NCI-H1930 (cell line): ENCODE results near the gene ACOX3.
"Not testable (repeated sequence)": the region's sequence is repeated elsewhere in the genome, so short reads cannot be mapped to it uniquely, and the experiment has no call there.

Source experiments
- DNase-seq, 2 experiments: peaks; one replicate each; lab custom pipeline; 2025; lab: John Stamatoyannopoulos, UW

ACOX3 gene

GRCh38 chr4:8350841-8351461 is 89.6 kb downstream of the ACOX3 start:
- DNase-seq, result no peak

GRCh38 chr4:8350352-8350751 is 90.2 kb downstream of the ACOX3 start:
- no peak for DNase-seq

GRCh38 chr4:8349664-8350236 is 90.8 kb downstream of the ACOX3 start:
- no peak for DNase-seq

GRCh38 chr4:8349236-8349635 is 91.3 kb downstream of the ACOX3 start:
- DNase-seq, result not testable (repeated sequence)

GRCh38 chr4:8348071-8348470 is 92.5 kb downstream of the ACOX3 start:
- no peak for DNase-seq

GRCh38 chr4:8347660-8348059 is 92.9 kb downstream of the ACOX3 start:
- no peak for DNase-seq

GRCh38 chr4:8346838-8347605 is 93.5 kb downstream of the ACOX3 start:
- DNase-seq, result no peak

- DNase-seq, result no peak
Observed at GRCh38 chr4:8345946-8346814, 94.3 kb downstream of the ACOX3 start.

GRCh38 chr4:8345053-8345945 is 95.2 kb downstream of the ACOX3 start:
- no peak for DNase-seq

- DNase-seq, result no peak
Observed at GRCh38 chr4:8344377-8344776, 96.1 kb downstream of the ACOX3 start.

GRCh38 chr4:8343967-8344331 is 96.6 kb downstream of the ACOX3 start:
- no peak for DNase-seq

GRCh38 chr4:8343262-8343966 is 97.1 kb downstream of the ACOX3 start:
- DNase-seq, result no peak

- no peak for DNase-seq
Observed at GRCh38 chr4:8342651-8343261, 97.8 kb downstream of the ACOX3 start.

GRCh38 chr4:8341691-8342090 is 98.8 kb downstream of the ACOX3 start:
- DNase-seq, result no peak

GRCh38 chr4:8341281-8341680 is 99.2 kb downstream of the ACOX3 start:
- DNase-seq, result not testable (repeated sequence)

- DNase-seq, result no peak
Observed at GRCh38 chr4:8340781-8341241, 99.7 kb downstream of the ACOX3 start.

- no peak for DNase-seq
Observed at GRCh38 chr4:8338351-8338961, 102.1 kb downstream of the ACOX3 start.

GRCh38 chr4:8336412-8337075 is 104.0 kb downstream of the ACOX3 start:
- DNase-seq, result no peak

- no peak for DNase-seq
Observed at GRCh38 chr4:8335848-8336247, 104.7 kb downstream of the ACOX3 start.
